Stimulated activated CD8-positive, alpha-beta memory T cell treated with anti-CD3 and anti-CD28 coated beads, Interleukin-12 subunit alpha, Interleukin-12 subunit beta, amount 100 ng/mL, for 1 hour (primary cell): Measurements from ENCODE around the gene DDX46.
"Not testable (repeated sequence)": the region's sequence is repeated elsewhere in the genome, so short reads cannot be mapped to it uniquely, and the experiment has no call there.

Source experiments
- DNase-seq: peaks from one replicate; pipeline ENCODE4 v3.0.0-alpha.2; 2020; ENCODE audit warnings: low read depth

The DDX46 gene

DNA sequence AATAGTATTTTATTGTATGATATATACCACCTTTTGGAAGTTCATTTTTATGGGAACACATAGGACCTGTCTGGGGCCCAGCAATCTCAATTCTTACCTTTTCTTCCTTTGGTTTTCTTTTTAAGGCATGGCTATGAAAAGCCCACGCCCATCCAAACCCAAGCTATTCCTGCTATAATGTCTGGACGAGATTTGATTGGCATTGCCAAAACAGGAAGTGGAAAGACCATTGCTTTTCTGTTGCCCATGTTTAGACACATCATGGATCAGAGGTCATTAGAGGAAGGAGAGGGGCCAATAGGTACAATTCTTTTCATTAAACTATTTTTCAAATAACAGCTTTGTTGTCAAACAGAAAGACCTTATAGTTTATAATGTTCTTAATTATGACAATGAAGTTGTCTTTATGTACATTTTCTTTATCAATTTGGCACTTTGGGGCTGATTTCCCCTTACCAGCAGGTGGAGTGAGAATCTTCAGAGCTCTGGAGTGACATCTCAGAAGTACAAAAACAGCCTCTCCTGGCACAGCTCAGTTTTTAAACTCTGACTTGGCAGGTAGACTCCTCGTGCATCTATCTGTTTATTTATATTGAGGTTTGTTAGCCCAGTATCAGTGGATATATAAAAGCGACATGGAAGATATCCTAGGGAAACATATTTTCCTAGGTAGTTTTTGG lies 25.8 kb downstream of the DDX46 start:
- DNase-seq: no peak

DNA sequence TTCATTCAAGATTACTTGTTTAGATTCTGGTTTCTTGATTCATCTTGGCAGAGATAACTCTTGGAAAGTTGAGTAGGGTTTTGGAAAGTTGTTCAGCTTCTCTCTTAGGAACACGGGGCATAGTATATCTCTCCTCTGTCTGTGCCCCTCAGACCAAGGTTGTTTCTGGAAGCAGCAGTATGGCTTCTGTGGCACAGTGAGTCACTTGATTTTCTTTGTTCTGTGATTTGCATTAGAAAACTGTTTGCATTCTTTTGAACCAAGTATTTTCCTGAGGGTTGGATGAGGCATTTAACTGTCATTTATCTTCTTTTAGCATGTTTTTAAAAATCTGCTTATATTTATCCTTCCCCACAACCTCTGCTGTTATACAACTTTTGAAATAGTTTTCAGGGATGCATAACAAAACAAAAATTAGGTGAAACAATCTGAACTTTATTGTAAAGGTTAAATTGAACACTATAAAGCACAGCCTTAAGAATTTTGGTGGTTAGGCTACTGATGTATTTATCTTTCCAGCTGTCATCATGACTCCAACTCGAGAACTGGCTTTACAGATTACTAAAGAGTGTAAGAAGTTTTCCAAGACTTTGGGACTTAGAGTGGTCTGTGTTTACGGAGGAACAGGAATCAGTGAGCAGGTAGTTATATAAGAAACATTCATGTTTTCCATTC lies 26.5 kb downstream of the DDX46 start:
- DNase-seq: no peak

DNA sequence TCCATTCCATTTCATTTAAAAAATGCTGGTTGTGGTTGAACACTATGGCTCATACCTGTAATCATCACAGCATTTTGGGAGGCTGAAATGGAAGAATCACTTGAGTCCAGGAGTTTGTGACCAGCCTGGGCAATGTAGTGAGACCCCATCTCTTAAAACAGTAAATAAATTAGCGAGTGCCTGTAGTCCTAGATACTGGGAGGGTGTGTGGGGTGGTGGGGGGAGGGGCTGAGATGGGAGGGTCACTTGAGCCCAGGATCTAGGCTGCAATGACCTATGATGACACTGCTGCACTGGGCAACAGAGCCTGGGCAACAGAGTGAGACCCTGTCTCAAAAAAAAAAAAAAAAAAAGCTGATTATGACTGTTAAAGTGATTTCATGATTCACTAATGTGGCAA lies 29.1 kb downstream of the DDX46 start:
- no peak for DNase-seq

DNA sequence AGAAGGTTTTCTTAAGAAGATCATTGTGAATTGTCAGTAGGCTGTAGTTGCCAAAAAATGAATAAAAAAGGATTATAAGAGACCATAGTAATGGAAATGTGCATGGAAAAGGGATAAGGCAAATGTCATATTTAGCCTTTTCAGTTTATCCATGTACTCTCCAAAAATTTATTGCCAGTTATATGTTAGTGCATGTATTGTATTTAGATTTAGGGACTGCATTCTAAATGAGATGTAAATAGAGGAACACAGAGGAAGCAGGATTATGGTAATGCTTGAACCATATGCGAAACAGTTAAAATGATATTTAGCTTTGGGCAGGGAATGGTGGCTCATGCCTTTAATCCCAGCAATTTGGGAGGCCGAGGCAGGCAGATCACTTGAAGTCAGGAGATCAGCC lies 33.0 kb downstream of the DDX46 start:
- DNase-seq: no peak

DNA sequence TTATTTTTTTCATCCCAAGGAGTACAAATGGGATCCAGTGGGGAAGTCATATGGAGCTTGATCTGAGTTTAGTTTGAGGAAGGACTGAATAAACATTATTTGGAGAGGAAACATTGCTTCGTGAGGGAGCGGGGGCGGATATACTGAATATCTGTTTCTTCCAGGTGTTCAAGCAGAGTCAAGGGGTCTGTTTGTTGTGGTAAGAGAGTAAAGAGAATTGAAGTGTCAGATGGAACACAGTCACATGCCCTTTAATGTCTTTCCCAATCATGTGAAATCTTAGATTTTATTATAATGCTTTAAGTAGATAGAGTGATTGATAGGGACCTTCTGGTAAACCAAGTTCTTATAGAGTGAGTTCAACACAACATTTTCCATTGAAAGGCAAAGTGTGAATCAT lies 33.7 kb downstream of the DDX46 start:
- no peak for DNase-seq

DNA sequence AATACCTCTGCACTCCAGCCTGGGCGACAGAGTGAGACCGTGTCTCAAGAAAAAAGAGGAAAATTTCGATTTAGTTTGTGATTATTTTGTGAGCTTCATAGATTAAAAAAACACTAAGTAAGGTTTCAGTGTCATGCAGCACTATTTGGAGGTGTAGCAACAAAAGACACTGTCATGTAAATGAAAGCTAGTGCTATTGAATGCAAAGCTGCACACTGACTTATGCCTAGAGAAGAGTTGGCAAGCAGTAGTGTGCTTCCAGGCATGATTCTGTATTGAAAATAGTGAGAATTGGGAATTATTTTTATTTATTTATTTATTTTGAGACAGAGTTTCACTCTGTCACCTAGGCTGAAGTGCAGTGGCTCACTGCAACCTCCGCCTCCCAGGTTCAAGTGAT lies 34.5 kb downstream of the DDX46 start:
- no peak for DNase-seq

DNA sequence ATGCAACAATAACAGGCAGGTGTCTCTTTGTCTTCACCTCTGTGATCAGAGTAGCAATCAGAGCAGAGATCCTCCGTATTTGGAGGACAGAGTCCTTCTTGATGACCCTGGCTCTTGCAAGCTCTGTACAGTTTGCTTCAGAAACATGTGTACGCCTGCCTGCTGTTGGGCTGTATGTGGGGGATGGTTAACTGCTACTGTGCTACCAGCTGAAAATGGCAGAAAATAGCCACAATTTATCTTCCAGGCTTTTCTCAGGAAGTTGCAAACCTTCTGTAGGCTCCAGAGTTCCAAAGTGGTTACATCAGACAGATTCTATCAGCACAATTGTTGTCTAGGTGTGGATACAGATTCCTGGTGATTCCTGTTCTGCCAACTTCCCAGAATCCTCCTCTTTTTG lies 35.5 kb downstream of the DDX46 start:
- no peak for DNase-seq

DNA sequence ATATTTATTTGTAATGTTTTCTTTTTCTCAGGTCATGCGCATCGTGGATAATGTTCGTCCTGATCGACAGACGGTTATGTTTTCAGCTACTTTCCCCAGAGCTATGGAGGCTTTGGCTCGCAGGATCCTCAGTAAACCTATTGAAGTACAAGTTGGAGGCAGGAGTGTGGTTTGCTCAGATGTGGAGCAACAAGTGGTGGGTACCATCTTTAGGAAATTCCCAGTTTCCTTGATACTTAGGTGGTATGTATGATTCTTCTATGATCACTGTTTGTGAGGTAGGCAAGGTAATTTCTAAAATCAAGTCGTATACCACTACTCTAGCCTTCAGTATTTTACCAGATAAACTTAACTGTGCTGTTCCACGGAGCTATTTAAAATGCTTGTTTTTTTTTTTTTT lies 36.2 kb downstream of the DDX46 start:
- DNase-seq: no peak

DNA sequence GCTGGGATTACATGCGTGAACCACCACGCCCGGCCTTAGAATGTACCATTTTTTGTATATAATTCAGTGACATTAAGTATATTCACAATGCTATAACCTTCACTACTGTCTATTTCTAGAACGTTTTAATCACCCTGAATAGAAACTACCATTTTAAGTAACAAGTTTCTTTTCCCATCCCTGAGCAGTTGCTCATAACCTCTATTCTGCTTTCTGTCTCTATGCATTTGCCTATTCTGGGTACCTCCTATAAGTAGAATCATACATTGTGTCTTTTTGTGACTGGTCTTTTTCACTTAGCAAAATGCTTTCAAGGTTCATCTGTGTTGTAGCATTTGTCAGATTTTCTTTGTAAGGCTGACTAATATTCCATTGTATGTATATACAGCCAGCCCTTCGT lies 39.9 kb downstream of the DDX46 start:
- no peak for DNase-seq

DNA sequence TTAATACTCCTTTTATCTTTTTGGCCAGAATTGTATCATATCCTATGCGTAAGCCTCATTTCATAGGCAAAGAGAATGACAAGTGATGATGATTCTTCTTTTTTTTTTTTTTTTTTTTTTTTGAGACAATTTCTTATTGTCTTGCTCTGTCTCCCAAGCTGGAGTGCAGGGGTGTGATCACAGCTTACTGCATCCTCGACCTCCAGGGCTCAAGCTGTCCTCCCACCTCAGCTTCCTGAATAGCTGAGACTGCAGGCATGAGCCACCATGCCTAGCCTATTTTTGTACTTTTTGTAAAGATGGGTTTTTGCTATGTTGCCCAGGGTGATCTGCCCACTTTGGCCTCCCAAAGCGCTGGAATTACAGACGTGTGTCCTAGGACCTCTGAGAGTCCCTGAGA lies 45.2 kb downstream of the DDX46 start:
- DNase-seq: no peak

DNA sequence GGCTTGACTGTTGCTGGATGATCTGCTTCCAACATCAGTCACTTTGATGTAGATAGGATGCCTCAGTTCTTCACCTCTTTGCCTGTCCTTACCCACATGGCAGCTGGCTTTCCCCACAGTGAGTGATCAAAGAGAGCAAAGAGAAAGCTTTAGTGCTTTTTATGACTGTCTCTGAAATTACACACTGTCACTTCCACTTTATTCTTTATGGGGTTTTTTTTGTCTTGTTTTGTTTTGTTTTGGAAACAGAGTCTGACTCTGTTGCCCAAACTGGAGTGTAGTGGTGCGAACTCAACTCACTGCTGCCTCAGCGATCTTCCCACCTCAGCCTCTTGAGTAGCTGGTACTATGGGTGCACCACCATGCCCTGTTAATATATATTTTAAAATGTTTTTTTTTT lies 54.8 kb downstream of the DDX46 start:
- no peak for DNase-seq

DNA sequence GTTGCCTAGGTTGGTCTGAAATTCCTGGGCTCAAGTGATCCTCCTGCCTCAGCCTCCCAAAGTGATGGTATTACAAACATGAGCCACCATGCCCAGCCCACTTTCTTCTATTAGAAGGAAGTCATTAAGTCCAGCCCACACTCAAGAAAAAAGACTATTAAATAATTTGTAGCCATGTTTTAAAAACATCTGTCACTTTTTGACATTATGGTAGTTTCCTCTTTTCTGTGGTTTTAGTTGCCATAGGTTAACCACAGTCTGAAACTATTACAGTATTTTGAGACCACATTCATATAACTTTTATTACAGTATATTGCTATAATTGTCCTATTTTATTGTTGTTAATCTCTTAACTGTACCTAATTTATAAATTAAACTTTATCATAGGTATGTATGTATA lies 55.2 kb downstream of the DDX46 start:
- DNase-seq: no peak

DNA sequence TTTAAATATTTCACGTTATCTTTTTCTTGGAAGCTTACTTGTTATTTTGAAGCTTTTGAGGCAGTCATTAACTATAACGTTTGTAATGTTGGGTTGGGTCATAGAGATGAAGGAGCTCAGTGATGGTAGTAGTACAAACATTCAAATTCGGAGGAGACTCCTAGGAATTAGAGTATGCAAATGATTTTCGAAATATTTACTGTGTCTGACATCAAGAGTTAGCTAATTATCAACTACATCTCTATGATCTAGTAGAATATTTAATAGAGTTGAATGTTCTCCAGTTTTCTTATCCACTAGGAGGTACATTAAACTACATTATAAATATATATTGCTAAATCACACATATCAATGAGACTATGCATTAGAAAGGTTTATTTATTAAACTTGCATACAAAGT lies 58.4 kb downstream of the DDX46 start:
- DNase-seq: no peak

DNA sequence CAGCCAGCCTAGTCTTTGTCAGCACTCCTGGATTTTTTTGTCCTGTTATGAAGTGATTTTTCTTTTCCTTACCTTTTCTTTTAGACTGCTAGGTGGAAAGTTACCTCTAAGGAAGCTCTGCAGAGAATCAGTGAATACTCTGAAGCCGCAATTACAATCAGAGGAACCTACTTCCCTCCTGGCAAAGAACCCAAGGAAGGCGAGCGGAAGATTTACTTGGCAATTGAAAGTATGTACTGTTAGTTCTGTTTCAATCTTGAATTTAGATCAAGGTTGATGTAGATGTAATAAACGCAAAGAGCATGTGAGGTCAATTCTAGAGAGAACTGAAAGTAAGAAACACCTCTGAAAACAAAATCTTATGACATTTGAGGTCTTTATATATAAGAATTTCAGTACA lies 60.2 kb downstream of the DDX46 start:
- DNase-seq: no peak

DNA sequence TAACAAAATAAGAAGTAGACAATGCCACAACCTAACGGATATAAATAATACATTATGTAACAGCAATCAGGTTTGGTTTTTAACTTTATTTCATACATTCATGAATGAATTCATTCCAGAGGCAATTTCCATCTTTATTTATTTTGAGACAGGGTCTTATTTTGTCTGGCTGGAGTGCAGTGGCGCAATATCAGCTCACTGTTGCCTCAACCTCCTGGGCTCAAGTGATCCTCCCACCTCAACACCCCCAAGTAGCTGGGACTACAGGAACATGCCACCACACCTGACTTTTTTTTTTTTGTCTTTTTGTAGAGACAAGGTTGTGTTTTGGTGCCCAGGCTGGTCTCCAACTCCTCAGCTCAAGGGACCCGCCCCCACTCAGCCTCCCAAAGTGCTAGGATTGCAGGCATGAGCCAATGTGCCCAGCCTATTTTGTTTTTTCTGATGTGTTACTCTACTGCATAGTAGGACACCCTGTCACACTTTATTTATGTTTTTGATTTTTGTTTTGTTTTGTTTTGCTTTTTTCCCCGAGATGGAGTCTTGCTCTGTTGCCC lies 60.9 kb downstream of the DDX46 start:
- no peak for DNase-seq

DNA sequence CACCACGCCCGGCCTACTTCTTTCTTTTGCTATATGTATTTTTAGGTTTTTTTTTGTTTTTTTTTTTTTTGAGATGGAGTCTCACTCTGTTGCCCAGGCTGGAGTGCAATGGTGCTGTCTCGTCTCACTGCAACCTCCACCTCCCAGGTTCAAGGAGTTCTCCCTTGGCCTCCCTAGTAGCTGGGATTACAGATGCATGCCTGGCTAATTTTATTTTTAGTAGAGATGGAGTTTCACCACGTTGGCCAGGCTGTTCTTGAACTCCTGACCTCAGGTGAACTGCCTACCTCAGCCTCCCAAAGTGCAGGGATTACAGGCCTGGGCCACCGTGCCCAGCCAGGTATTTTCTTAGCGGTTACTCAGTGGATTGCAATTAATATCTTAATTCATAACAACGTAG lies 63.3 kb downstream of the DDX46 start:
- no peak for DNase-seq

DNA sequence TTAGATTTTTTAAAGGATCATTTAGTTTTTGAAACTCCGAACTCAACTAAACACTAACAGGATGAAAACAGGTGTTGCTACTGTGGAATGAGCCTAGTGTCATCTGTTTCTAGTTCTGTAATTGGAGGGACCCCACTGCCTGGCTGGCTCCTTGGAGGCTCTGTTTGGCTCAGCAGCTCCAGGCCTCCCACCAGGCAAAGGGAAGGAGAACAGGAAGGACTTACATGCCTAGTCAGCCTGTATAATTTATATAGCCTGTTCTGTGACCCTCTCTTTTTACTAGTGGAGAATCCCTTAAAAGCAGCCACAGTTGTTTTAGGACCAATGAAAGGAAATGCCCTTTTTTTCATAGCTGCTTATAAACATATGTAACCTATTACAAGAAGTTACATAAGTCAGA lies 66.1 kb downstream of the DDX46 start:
- DNase-seq: no peak

DNA sequence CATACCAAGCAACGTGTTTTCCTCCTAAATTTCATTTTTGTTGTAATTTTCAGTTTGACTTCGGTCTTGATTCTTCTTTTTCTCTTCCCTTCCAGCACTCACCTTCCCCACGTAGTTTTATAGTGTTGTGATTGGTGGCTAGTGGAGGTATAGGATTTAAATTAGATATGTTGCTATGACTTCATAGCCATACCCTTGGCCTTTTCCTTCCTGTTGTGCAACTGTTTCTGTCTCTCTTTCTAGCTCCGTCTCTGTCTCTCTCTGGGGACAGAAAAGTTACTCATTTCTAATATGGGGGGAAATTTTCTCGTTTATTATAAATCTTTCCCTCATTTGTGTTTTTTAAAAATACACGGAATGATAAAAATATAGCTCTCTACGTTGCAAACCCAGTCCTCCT lies 66.6 kb downstream of the DDX46 start:
- no peak for DNase-seq

DNA sequence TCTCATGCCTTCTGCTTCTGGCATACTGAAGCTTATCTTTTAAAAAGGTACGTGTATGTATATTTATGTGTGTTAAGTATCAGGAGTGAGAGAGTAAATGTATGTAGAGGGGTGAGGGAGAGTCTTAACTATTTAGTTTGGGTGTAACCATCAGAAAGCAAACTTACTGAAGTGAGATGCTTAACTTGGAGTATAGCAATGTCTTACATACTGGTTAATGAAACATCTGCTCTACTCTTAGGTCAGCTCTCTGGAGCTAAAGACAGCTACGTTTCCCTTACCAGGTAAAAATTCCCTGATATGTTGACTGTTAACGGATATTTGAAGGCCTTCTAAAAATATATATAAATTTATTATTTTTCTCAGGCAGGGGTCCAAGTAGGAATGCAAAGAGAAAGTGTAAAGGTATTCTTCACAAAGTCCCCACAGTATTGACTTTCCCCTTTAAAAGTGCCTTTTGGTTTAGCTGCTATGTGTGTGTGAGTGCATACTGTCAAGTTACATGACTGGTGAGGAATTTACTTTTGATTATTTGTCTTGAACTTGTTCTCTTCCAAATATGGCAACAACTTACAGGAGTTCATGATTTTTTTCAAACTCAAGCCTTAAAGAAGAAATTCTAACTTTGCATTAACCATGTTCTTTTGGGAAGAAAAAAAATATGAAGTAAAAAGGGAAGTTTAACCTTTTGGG lies 74.9 kb downstream of the DDX46 start:
- no peak for DNase-seq

DNA sequence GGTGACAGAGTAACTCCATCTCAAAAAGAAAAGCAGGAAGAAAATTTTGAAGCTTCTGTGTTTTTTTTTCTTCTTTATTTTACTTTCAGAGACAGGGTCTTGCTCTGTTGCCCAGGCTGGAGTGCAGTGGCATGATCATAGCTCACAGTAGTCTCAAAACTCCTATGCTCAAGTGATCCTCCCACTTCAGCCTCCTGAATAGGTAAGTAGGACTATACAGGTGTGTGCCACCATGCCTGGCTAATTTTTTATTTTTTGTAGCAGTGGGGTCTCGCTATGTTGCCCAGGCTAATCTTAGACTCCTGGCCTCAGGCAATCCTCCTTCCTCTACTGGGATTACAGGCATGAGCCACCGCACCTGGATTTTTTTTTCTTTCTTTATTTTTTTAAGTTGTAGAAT lies 77.0 kb downstream of the DDX46 start:
- DNase-seq: no peak

DNA sequence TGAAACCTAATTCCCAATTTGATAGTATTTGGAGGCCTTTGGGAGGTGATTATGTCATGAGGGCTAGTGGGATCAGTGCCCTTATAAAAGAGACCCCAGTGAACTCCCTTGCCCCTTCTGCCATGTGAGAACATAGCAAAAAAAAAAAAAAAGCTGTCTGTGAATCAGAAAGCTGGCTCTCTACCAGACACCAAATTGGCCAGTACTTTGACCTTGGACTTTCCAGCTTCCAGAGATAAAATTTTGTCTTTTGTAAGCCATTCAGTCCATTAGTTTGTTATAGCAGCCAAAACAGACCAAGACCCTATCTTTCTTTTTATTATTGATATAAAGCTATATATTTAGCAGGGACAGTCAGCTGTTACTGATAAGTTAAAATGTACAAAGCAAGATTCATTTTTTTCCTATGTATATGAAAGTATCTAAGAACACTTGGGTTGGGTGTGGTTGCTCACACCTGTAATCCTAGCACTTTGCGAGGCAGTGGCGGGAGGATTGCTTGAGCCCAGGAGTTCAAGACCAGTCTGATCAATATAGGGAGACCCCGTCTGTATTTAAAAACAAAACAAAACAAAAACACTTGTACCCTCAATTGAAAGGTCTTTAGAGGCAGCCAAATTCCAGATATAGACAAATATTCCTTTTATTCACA lies 79.1 kb downstream of the DDX46 start:
- no peak for DNase-seq

DNA sequence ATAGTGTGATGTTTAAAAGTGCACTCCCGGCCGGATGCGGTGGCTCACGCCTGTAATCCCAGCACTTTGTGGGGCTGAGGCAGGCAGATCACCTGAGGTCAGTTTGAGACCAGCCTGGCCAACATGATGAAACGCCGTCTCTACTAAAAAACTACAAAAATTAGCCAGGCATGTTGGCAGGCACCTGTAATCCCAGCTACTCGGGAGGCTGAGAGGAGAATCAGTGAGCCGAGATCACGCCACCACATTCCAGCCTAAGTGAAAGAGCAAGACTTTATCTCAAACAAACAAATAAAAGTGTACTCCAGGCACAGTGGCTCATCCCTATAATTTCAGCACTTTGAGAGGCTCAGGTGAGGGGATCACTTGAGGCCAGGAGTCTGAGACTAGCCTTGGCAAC lies 79.8 kb downstream of the DDX46 start:
- not testable (repeated sequence) for DNase-seq

DNA sequence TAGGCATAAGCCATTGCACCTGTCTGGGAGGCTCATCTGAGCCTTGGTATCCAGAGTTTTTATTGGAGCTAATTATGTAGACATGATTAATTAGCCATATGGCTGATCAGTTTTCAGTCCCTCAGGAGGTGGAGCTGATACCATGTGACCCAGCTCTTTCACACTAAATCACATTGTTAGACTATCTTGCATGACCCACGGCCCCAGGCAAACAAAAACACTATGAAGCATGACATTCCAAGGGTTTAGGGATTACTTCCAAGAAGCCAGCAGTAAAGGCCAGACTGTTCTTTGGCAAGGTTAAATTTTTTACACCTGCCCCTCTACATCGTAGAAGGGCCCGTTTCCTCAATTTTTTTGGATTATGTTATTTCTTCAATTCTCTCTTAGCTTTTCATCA lies 82.2 kb downstream of the DDX46 start:
- DNase-seq: no peak
